ENCODE results near the gene PRM1.

The PRM1 gene

DNA sequence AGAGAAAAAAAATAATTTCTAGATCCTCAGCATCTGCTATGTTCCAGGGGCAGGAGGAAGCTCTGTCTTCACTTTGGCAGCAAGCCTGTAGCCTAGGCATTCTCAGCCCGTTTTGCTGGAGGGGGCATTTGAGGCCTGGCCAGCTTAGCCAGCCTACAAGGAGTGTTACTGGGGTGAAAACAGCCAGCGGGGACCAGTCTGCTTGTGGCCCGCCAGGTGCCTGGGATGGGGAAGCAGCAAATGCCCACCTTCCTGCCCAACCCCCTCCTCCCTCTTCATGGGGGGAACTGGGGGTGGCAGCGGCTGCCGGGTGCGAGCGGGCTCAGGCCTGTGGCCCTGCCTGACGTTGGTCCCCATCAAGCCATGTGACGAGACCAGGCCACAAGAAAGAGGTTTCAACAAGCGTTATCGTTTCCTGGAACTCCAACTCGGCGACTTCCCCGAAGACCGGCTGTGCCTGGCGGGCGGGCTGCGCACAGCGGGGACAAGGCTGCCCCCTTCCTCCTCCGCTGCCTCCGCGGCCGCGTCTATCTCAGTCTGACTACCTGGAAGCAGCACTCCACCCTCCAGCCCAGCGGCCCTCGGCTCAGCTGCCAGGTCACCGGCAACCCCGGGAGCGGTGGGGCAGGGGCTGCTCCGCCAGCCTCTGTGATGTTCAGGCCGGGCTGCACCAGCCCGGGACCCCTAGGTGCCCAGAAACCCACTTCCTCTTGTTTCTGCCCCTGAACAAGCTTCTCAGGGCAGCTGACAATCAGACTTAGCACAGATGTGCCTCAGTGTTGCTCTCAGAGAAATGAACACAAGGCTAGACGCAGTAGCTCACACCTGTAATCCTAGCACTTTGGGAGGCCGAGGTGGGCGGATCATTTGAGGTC, 48.0 kb downstream of the PRM1 start:
- DNase-seq = peak; percentile 86

GRCh38 chr16:11232302-11232851, 48.8 kb downstream of the PRM1 start:
- DNase-seq = no peak

DNA sequence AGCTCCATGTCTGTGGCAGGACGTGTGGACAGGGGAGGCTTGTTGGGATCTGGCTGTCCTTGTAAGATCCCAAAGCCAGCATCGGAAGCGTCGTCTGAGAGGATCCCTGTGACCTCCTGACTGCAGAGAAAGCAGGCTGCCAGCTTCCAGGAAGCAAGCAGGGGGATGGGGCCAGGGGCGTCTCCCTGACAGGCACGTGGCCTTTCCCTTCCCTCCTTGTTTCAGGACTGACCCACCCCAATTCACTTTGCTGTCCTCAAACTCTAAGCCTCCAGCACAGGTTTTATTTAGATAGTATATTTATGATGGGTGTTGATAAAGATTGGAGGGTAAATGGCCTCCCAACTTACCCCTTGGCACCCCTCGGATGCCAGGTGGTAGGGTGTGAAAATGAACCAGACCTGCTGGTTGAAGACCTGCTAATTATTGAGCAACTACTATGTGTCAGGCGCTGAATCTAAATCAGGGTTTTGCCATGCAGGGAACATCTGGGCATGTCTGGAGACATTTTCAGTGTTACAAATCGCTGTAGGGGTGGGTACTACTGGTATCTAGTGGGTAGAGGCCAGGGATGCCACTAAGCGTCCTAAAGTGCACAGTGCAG, 49.7 kb downstream of the PRM1 start:
- DNase-seq = no peak

All from CD4-positive, alpha-beta T cell treated with Interleukin-6 for 4 hours (primary cell).